ENCODE results near the gene CCNG2. TPM values are rescaled to one million over a fixed set of nuclear protein-coding genes. Genes with fewer than 3 reads are reported as not detected.

The CCNG2 gene
- total and polyA plus RNA-seq, 9 of the 15 experiments (the other 6 are each of a cell fraction or from before 2014, with no cell fraction given) = 0.49 to 6.6 (median 2.9) TPM

DNA sequence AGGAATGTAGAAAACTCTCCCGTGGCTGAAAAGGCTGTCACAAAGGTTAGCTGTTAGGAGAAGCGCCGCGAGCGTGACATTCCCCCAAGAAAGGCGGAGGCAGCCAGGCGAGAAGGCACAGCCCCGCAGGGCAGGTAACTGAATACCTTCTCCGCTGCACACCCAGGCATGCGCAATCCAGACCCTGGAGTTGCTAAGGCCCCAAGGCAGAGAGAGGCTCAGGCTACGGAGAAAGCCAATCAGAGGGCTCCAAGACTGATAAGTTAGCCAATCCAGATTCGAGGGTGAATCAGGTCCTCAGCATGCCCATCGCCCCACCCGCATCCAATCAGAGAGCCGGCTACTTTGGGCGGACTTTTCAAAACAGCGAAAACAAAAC, 485 bp upstream of the CCNG2 start (continued):
- peak; percentile 62 for TF ChIP-seq MEIS2 (IDR thresholded peaks at IDR 0.05; ENCODE audit: partially characterized antibody)

DNA sequence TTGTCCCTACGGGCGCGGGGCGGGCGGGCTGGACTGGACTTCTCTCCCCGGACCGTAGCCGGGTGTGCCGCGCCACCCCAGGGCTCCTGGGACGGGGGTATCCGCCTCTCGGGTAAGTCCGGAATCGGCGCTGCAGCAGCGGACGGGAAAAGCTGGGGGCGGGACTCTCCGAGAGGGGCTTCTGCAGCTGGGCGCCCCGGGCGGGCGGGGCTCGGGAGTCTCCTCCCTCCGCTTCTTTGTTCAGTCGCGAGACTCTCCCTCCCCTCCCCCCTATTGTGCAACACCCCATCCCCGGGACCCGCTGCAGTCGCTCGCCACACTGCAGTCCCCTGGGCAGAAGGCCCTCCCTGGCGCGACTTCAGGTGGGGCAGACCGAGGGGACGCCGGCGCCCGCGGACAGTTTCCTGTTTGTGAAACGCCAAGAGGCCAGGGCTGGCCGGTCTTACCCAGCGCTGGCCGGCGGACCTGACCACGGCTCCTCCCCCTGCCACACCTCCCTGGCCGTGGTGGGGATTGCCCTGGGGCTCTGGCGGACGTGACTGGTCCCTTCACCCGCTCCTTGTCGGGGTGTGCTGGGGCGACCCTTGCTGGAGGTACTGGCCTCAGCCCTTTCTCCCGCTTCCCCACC, 966 bp downstream of the CCNG2 start:
- ChIA-PET CTCF (ENCODE audit: low intra/inter-chr PET ratio) (interaction anchor here (0.7 to 1.3 kb wide), 3 partner anchors 111 to 645 kb away, joined by 3 to 6 read pairs (median 3); no protein-coding TSS in a partner anchor), POLR2A (interaction anchor here (0.7 to 1.2 kb wide), 4 partner anchors 19 to 101 kb away, joined by 3 to 5 read pairs (median 4); no protein-coding TSS in a partner anchor)
- FAIRE-seq (no peak), DNase-seq (ENCODE audit: extremely low read depth in 1 of 4, low spot score in 3 of 4) (peak; percentile 77 to 84 (median 82)), ATAC-seq (peak; percentile 88)
- Histone ChIP-seq H3K27me3 (ENCODE audit: control insufficient read depth in 2 of 2, insufficient read depth in 2 of 2, low read length in 2 of 2) (no peaks in the 10 kb centered on the region), H3K9me3 (replicated peaks; ENCODE audit: control insufficient read depth, insufficient read depth, low read depth, low read length) (no peaks in the 10 kb centered on the region), H3K4me1 (replicated peaks in 1 of 2; ENCODE audit: control insufficient read depth in 2 of 2, insufficient read depth in 2 of 2, low read length in 2 of 2) (peaks cover 3 to 17% of the 10 kb centered on the region in 2 experiments; a peak in 4 of 5 replicates), H3K4me3 (peak overlapping the region; percentile 73), H3K4me2 (ENCODE audit: insufficient read depth, low read length) (peak overlapping the region; percentile 86), H3K9me1 (ENCODE audit: control insufficient read depth, insufficient read depth, low read length) (no peaks in the 10 kb centered on the region), H3K79me2 (ENCODE audit: control insufficient read depth, insufficient read depth, low read length) (no peaks in the 10 kb centered on the region), H3K36me3 (ENCODE audit: control insufficient read depth, insufficient read depth, low read length) (0 out of 3 replicates have a peak, but pooled peaks cover 3% of the 10 kb centered on the region), H3K27ac (ENCODE audit: extremely low read depth, low read depth, low read length) (peak overlapping the region; percentile 88; the same call in 2 of the 3 replicates), H4K20me1 (replicated peaks; ENCODE audit: control insufficient read depth, insufficient read depth, low read length) (no peaks in the 10 kb centered on the region), H3K9ac (ENCODE audit: insufficient read depth in 1 of 2, low read depth in 2 of 2, low read length in 2 of 2) (peak overlapping the region; percentile 78 to 96; a peak in 3 of 4 replicates), H2AFZ (ENCODE audit: low read depth, low read length) (peak overlapping the region; percentile 86)
- 1% methylated on average over 16 of the region's 53 CpGs for WGBS (ENCODE audit: insufficient coverage, low coverage, missing lambda C conversion rate)
- BruUV-seq (replicated peaks) = no TSS peak
- in situ Hi-C loops (cut with MboI) = no loop called here
- intact Hi-C loops (cut with micrococcal nuclease) = loop anchor here (2.0 to 5.0 kb wide), 4 partner anchors 51 to 209 kb away; partner anchors contain the start of genes CCNI and SEPTIN11
- TF ChIP-seq CEBPG (CRISPR knock-in tag; IDR thresholded peaks at IDR 0.05) (peak; percentile 96), CEBPG (tag; conservative IDR thresholded peaks at IDR 0.05 in 1 of 2, IDR thresholded peaks at IDR 0.05 in 1 of 2) (peak; percentile 93 to 99), XRCC3 (IDR thresholded peaks at IDR 0.05) (no peak), ZNF263 (CRISPR knock-in tag; IDR thresholded peaks at IDR 0.05; ENCODE audit: borderline replicate concordance) (no peak), HDAC1 (IDR thresholded peaks at IDR 0.05) (peak in 1 of 2 experiments; percentile 69; a peak in 2 of 4 replicates), NR4A1 (CRISPR knock-in tag; IDR thresholded peaks at IDR 0.05) (no peak), NR4A1 (tag; IDR thresholded peaks at IDR 0.05) (no peak), LARP7 (IDR thresholded peaks at IDR 0.05) (no peak), ZNF274 (IDR thresholded peaks at IDR 0.05; ENCODE audit: borderline replicate concordance, low read depth, low read length) (no peak), PTBP1 (IDR thresholded peaks at IDR 0.05; ENCODE audit: low read depth, low read length) (no peak)
- TF ChIP-seq, protein P1, sequence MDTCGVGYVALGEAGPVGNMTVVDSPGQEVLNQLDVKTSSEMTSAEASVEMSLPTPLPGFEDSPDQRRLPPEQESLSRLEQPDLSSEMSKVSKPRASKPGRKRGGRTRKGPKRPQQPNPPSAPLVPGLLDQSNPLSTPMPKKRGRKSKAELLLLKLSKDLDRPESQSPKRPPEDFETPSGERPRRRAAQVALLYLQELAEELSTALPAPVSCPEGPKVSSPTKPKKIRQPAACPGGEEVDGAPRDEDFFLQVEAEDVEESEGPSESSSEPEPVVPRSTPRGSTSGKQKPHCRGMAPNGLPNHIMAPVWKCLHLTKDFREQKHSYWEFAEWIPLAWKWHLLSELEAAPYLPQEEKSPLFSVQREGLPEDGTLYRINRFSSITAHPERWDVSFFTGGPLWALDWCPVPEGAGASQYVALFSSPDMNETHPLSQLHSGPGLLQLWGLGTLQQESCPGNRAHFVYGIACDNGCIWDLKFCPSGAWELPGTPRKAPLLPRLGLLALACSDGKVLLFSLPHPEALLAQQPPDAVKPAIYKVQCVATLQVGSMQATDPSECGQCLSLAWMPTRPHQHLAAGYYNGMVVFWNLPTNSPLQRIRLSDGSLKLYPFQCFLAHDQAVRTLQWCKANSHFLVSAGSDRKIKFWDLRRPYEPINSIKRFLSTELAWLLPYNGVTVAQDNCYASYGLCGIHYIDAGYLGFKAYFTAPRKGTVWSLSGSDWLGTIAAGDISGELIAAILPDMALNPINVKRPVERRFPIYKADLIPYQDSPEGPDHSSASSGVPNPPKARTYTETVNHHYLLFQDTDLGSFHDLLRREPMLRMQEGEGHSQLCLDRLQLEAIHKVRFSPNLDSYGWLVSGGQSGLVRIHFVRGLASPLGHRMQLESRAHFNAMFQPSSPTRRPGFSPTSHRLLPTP (IDR thresholded peaks at IDR 0.05; ENCODE audit: borderline replicate concordance, extremely low read depth, insufficient read length) = no peak
- TF ChIP-seq, protein P2, sequence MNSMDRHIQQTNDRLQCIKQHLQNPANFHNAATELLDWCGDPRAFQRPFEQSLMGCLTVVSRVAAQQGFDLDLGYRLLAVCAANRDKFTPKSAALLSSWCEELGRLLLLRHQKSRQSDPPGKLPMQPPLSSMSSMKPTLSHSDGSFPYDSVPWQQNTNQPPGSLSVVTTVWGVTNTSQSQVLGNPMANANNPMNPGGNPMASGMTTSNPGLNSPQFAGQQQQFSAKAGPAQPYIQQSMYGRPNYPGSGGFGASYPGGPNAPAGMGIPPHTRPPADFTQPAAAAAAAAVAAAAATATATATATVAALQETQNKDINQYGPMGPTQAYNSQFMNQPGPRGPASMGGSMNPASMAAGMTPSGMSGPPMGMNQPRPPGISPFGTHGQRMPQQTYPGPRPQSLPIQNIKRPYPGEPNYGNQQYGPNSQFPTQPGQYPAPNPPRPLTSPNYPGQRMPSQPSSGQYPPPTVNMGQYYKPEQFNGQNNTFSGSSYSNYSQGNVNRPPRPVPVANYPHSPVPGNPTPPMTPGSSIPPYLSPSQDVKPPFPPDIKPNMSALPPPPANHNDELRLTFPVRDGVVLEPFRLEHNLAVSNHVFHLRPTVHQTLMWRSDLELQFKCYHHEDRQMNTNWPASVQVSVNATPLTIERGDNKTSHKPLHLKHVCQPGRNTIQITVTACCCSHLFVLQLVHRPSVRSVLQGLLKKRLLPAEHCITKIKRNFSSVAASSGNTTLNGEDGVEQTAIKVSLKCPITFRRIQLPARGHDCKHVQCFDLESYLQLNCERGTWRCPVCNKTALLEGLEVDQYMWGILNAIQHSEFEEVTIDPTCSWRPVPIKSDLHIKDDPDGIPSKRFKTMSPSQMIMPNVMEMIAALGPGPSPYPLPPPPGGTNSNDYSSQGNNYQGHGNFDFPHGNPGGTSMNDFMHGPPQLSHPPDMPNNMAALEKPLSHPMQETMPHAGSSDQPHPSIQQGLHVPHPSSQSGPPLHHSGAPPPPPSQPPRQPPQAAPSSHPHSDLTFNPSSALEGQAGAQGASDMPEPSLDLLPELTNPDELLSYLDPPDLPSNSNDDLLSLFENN (IDR thresholded peaks at IDR 0.05; ENCODE audit: low read depth in 2 of 2, low read length in 2 of 2) = no peak
